ENCODE measurements around the gene PDCD7.
A peak's percentile ranks its signal among the peaks of the same experiment; 100 is the strongest.
"Not testable (repeated sequence)": the region's sequence is repeated elsewhere in the genome, so short reads cannot be mapped to it uniquely, and the experiment has no call there.

PDCD7 gene

DNA sequence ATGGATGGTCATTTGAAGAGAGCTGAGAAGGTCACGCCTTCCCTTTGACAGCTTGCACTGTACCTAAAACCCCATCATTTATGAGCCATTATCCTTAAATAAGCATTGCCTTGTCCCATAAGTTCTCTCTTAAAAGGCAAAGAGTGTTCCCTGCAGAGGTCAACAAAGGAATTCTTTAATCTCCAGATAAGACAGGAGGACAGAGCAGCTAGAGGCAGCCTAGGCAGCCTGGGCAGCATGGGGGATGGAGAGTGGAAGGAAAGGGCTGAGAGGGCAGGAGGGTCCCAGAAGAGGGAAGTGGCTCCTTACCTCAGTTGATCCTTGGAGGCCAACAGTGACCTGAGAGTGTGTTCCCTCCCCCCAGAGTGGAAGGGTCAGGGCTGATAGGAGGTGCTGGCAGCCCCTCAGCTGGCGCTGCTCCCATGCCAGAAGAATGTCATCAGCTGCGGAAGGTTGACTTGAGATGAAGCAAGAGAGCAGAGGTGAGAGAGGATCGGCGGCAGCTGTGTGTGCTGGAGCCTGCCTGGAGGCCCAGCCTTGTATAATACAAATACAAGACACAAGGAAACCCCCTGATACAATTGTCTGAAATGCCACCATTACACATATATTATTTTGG is 44.3 kb downstream of the PDCD7 start:
- DNase-seq: no peak

DNA sequence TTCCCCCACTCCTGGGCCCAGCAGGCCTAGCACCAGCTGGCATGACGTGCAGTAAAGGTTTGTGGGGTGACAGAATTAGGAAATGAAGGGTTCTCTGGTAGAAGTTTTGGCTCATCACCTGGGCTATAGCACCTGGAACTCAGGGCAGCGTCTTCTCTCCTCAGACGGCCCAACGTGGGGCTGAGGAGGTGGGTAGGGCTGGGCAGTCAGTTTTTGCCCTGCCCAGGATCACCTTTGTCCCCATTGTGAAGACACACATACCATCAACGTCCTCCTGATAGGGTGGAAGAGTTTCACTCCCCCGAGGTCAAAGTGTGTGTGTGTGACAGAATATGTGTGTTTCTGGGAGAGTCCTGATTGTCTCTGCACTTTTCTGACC is 45.0 kb downstream of the PDCD7 start:
- no peak for DNase-seq

DNA sequence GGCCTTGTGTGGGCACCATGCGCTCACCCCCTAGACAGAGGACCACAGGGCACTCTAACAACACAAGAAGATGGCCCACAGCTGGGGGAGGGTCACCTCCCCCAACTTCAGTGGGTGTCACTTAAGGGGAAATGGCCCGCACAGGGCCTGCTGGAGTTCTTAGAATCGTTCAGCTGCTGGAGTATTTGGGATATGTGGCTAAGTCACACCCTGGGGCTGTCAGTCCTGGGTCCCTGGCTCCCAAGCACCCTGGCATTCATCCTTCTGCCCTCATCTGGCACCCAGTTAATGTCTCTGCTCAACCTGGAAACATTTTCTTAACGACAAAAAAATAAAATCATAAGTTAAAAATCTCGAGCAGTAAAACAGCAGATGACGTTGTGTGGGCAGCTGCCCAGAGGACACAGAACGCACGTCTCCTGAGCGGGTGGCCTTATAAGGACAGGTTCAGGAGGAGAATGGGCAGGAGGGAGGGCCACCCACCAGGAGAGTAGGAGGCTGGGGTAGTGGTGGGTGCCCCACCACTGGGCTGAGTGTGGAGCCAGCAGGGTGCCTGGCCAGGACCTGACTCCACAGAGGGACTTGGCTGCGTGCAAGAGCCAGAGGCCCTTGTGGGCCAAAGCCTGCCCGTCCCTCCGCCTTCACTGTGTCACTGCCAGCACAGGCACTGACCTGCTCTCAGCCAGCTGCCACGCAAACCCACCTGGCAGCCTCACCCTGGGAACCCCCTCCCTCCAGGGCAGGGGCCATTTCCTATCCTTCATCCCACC is 45.5 kb downstream of the PDCD7 start:
- DNase-seq: no peak

DNA sequence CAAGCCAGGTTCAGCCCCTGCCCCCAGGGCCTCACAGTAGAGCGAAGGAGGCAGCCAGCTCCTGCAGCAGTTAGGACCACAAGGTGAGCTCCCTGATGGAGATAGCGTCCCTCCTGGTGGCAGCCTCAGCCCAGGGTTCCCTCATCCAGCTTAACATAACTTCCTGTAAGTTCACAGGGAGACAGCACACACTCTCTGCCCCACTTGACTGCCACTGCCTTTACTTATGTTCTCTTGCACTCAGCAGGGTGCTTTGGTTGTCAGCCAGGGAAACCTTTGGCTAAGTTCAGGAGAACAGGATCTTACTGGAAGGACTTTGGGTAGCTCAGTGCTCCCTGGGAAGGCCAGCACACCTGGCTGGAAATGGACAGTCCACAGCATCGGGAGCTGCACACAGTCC is 46.2 kb downstream of the PDCD7 start:
- no peak for DNase-seq

DNA sequence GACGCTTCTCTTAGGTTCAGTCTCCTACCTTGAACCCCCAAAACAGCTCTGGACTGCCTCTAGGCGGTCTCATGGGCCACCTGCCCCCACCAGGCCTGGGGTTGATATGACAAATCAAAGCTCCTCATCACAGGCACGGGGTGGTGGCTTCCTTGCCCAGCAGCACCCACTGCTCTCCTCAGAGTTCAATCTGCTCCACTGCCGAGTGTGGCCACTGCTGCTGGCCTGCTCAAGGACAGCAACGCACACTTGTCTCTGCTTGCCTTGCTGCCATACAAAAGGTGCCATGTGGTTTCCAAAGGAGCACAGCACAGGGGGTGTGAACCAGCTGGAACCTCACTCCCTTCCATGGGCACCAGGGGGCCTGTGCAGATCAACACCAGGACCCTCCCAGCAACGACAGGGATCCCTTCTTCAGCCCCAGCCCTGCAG is 46.9 kb downstream of the PDCD7 start:
- no peak for DNase-seq

DNA sequence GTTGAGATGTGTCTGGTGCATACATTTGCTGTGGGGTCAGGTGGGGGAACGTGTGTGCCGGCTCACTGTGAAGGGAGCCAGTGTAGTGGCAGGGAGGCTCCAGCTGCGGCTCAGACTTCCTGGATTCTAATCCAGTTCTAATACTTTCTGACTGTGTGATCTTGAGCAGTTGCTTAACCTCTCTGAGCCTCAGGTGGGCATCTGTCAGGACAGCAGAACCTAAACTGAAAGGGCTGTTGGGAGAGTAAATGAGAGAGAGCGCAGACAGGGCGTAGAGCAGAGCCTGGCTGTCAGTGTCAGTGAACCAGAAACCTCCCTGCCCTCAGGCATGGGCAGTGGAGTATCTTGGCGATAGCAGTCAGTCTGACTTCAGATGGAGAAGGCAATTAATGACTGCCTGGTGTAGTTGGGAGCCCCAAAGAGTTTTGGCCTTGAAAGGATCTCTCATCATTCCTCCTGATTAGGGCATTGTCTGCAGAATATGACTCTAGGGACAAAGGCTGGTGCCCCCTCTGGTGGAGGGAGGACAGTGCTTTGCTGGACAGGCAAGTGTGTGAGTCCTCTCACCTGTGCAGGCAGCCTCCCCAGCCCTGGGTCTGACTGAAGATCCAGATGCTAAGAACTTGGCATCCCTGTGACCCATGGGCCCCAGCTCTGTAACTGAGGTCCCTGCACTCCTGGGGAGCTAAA is 47.5 kb downstream of the PDCD7 start:
- no peak for DNase-seq

GRCh38 chr15:65085207-65085753 is 48.3 kb downstream of the PDCD7 start:
- no peak for DNase-seq

- DNase-seq: no peak
Measured at GRCh38 chr15:65084500-65085206, 49.0 kb downstream of the PDCD7 start.

GRCh38 chr15:65083262-65083701 is 50.3 kb downstream of the PDCD7 start:
- no peak for DNase-seq

DNA sequence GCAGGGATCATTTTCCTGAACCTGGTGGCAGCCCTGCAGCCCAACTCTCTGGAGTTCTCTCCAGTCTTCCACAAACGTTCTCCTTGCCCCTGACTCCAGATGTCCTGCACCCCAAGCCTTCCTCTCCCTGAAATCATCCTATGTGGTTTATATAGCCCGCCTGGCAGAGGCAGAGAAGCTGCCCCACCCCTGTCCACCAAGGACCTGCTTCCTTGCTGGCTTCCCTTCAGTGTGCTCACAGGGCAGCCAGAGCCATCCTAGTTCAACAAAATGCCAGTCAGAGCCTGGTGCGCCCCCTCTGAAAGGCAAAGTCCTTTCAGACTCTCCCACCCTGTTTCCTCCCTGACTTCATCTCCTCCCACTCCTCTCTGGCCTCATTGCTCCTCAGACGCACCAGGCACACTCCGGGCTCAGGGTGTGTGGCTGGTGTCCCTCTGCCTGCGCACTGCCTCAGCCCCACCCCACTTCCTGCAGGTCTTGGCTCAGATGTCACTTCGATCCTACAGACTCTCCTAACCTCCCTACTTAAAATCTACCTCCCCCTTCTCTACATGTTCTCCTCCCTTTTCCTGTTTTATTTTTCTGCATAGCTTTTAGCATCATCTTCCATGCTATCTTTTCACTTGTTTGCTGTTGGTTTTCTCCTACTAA is 51.2 kb downstream of the PDCD7 start:
- DNase-seq: no peak

GRCh38 chr15:65081758-65082157 is 51.9 kb downstream of the PDCD7 start:
- no peak for DNase-seq

DNA sequence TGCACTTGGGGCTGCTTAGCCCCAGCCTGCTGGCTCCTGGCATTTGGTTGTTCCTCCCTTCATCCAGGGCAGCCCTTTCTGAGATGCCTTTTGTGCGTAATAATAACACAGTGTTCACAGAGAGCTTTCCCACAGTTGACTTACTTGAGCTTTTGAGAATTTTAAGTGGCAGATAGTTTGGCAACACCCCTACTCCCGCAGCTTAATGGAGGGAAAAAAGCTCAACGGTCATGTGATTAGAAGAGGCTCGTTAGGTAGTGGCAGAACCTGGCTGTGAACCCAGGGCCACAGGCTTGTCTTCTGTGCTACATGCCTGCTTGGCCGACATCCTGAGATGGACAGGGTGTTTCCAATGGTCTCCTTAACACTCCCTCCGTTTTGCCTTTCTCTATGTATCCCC is 52.3 kb downstream of the PDCD7 start:
- no peak for DNase-seq

DNA sequence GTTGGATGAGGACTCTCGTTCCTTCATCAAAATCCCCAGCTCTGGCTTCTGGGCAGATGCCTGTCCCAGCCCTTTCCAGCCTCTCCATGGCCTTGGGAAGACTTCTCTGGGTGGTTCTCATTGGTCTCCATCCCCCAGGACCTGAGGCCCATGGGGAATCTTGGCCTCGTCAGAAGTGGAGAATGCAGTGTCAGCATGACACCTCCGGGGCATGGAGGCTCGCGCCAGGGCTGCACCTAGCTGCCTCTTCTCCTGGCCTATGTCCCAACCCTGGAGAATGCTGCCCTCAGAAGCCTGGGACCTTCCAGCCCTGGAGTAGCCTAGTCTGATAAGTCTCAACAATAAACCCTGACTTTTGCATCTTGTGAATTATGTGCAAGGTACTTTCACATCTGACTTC is 54.0 kb downstream of the PDCD7 start:
- DNase-seq: no peak

- DNase-seq: peak; percentile 30
Measured at GRCh38 chr15:65077981-65078352, 55.6 kb downstream of the PDCD7 start.

- DNase-seq: no peak
Measured at GRCh38 chr15:65077291-65077980, 56.2 kb downstream of the PDCD7 start.

- no peak for DNase-seq
Measured at GRCh38 chr15:65076486-65077290, 56.9 kb downstream of the PDCD7 start, which contains the start of gene KBTBD13. TSS of gene KBTBD13 (plus strand) at chr15:65076746. CDS start at chr15:65076816, 70 bp downstream.

GRCh38 chr15:65075607-65076395 is 57.8 kb downstream of the PDCD7 start:
- not testable (repeated sequence) for DNase-seq

- not testable (repeated sequence) for DNase-seq
Measured at GRCh38 chr15:65074946-65075345, 58.7 kb downstream of the PDCD7 start.

- no peak for DNase-seq
Measured at GRCh38 chr15:65072617-65073016, 61.0 kb downstream of the PDCD7 start.

GRCh38 chr15:65072027-65072426 is 61.6 kb downstream of the PDCD7 start:
- DNase-seq: no peak

Measured in CD4-positive, alpha-beta T cell treated with Interleukin-15 for 1 hour (primary cell).